Measurements from ENCODE around the gene FAM131C.

Gene FAM131C

DNA sequence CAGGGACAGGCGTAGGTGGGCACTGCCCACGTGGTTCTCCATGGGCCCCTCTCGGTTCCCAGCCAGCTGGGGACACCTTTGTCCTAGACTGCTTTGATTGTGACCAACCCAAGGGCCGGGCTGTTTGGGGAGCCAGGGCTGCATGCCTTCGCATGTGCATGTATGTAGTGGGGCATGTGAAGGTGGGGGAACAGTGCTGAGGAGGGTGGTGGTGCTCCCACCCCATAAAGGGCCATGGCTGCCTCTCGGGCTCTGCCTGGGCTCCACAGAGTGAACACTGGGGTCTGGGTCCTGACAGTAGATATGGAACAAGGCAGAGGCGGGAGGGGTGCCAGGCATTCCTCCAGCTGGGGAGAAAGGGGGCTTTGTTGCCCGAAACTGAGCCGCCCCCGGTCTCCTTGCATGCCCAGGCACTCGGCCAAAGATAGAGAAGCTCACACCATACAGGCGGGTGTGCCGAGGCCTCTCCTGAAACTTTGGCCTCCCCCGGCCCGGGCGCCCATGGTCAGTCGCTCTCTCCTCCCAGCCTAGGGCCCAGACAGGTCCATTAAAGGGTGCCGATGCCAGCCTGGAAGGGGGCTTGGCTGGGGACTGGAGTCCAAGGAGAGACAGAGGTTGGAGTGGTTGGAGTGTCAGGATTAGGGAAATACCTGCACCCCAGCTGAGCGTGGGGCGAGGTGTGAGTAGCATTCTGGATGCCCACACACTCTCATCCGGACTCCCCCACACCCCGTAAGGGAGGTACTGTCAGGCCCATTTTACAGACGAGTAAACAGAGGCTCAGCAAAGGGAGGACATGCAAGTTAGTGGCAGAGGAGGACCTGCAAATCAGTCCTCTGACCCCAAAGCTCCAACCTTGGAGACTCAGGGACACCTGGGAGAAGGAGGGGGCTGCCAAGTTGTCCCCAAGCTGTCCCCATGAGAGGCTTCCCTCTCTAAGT lies 41.3 kb upstream of the FAM131C start:
- H3K4me3 ChIP-seq (ENCODE audit: low read depth, low read length) = no peak overlapping the region
- no peak for DNase-seq (ENCODE audit: low read depth, low spot score)
- no peak for TF ChIP-seq CTCF (IDR thresholded peaks at IDR 0.05; ENCODE audit: low read depth, low read length)
- in situ Hi-C loops (cut with HindIII; ENCODE audit: low sequenced_read_pairs) = no loop called here

GRCh38 chr1:16112596-16113555 lies 39.4 kb upstream of the FAM131C start:
- no peak overlapping the region for H3K4me3 ChIP-seq (ENCODE audit: low read depth, low read length)
- DNase-seq (ENCODE audit: low read depth, low spot score) = peak; percentile 35
- TF ChIP-seq CTCF (IDR thresholded peaks at IDR 0.05; ENCODE audit: low read depth, low read length) = no peak
- in situ Hi-C loops (cut with HindIII; ENCODE audit: low sequenced_read_pairs) = no loop called here

- in situ Hi-C loops (cut with HindIII; ENCODE audit: low sequenced_read_pairs) = no loop called here
- TF ChIP-seq CTCF (IDR thresholded peaks at IDR 0.05; ENCODE audit: low read depth, low read length) = no peak
Observed at GRCh38 chr1:16111771-16112595, 38.5 kb upstream of the FAM131C start.

GRCh38 chr1:16110884-16111283 lies 37.4 kb upstream of the FAM131C start:
- no peak for TF ChIP-seq CTCF (IDR thresholded peaks at IDR 0.05; ENCODE audit: low read depth, low read length)
- DNase-seq (ENCODE audit: low read depth, low spot score) = no peak
- no peak overlapping the region for H3K4me3 ChIP-seq (ENCODE audit: low read depth, low read length)
- in situ Hi-C loops (cut with HindIII; ENCODE audit: low sequenced_read_pairs) = no loop called here

More at GRCh38 chr1:16111771-16112595, 38.5 kb upstream of the FAM131C start:
- H3K4me3 ChIP-seq (ENCODE audit: low read depth, low read length) = no peak overlapping the region
- peak; percentile 83 for DNase-seq (ENCODE audit: low read depth, low spot score)

DNA sequence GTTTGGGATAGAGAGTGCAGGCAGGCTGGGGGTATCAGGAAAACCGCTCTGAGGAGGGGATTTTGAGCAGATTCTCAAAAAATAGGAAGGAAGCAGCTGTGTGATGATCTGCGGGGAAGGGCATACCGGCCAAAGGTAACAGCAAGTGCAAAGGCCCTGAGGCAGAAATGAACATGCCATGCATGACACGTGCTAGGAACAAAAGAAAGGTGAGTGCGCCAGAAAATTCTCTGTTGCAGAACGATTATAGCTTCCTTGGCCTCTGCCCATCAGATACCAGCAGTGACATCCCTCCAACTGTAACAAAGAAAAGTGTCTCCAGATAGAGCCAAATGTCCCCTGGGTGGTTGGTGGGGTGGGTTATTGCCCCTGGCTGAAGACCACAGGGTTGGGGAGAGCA lies 37.0 kb upstream of the FAM131C start:
- DNase-seq (ENCODE audit: low read depth, low spot score) = no peak
- in situ Hi-C loops (cut with HindIII; ENCODE audit: low sequenced_read_pairs) = no loop called here

More for the DNA sequence above, 37.0 kb upstream of the FAM131C start:
- no peak overlapping the region for H3K4me3 ChIP-seq (ENCODE audit: low read depth, low read length)
- TF ChIP-seq CTCF (IDR thresholded peaks at IDR 0.05; ENCODE audit: low read depth, low read length) = no peak

Data from astrocyte of the spinal cord (primary cell).